GM15510 (cell line): ENCODE data around the gene SLC26A4.

Source experiments
- POLR2A ChIP-seq: IDR thresholded peaks from 3 replicates; pipeline ENCODE4 v1.6.1; 2011; ENCODE audit warnings: borderline replicate concordance; ENCODE audit not compliant: insufficient read length; ENCODE audit errors: extremely low read depth

SLC26A4 gene

DNA sequence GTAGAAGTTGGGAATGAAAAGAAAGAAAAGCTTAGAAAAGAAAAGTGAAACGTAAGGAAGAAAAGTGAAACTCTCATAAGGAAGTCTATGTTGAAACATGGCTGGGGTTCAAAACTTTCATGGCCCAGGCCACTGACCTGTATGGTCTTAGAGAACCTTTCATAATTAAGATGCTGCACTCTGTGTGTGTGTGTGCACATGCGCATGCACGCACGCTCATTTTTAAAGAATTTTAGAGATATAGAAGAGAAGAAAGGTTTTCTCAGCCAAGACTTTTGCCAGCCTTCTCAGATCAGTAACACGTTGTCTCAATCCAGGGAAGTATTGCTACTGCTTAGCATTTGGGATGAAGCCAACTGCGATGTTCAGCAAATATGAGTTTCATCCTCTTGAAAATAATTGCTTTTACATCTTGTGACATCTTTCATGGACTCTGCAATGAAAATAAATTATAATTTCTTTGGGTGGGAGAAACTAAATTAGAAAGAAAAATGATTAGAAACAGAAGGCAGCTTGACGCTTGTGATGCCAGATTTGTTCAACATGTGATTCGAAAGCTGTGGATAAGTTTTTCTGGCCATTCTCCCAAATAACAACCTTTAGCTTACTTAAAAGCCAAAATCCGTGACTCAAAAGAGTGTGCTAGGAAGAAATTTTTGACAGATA, 16.2 kb upstream of the SLC26A4 start:
- TF ChIP-seq POLR2A = no peak

DNA sequence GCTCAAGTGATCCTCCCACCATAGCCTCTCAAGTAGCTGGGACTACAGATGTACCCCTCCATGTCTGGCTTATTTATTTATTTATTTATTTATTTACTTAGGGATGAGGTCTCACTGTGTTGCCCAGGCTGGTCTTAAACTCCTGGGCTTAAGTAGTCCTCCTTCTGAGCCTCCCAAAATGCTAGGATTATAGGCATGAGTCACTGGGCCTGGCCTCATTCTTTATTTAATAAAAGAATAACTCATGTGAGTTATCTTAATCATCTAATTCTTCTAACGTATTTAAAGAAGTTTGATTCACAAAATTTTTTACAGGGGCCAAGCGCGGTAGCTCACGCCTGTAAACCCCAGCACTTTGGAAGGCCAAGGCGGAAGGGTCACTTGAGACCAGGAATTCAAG, 8.0 kb upstream of the SLC26A4 start:
- no peak for TF ChIP-seq POLR2A

DNA sequence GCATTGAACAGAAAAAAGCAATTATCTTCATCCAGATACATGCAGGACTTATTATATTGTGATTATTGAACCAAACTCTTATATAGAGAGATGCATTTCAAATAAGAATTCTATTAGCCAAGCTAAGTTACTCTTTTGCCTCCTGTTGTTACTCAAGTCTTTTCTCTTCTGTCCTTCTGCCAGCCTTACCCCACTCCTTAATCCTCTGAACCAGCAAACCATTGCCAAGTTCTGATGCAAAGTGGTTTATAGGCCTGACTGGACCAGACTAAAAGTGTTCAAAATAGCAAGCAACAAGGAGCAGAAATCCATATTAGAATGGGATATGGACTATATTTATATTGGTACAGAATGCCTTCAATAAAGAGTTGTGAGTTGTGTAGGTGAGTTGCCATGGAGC, 2.2 kb upstream of the SLC26A4 start:
- TF ChIP-seq POLR2A = no peak

DNA sequence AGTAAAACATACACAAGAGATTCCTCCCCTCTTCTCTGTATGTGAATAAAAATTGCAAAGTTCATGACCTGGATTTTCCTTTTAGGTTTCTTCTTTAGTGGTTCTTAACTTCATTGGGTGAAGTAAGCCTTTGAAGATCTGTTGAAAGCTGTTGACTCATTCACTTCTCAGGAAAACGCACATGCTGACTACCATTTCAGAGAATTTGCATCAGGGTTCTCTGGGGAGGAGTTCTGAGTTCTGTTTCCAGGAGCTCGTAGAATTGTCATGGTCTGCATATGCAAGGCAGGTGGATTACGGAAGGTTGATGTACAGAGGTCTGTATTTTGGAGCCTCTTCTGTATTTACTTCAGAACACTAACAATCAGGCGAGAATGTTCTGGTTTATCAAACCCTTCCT, 962 bp upstream of the SLC26A4 start:
- no peak for TF ChIP-seq POLR2A

DNA sequence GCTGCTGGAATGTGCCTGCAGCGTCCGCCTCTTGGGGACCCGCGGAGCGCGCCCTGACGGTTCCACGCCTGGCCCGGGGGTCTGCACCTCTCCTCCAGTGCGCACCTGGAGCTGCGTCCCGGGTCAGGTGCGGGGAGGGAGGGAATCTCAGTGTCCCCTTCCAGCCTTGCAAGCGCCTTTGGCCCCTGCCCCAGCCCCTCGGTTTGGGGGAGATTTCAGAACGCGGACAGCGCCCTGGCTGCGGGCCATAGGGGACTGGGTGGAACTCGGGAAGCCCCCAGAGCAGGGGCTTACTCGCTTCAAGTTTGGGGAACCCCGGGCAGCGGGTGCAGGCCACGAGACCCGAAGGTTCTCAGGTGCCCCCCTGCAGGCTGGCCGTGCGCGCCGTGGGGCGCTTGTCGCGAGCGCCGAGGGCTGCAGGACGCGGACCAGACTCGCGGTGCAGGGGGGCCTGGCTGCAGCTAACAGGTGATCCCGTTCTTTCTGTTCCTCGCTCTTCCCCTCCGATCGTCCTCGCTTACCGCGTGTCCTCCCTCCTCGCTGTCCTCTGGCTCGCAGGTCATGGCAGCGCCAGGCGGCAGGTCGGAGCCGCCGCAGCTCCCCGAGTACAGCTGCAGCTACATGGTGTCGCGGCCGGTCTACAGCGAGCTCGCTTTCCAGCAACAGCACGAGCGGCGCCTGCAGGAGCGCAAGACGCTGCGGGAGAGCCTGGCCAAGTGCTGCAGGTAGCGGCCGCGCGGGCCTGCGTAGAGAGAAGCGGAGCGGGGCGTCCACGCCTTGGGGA, 645 bp downstream of the SLC26A4 start:
- TF ChIP-seq POLR2A = no peak

DNA sequence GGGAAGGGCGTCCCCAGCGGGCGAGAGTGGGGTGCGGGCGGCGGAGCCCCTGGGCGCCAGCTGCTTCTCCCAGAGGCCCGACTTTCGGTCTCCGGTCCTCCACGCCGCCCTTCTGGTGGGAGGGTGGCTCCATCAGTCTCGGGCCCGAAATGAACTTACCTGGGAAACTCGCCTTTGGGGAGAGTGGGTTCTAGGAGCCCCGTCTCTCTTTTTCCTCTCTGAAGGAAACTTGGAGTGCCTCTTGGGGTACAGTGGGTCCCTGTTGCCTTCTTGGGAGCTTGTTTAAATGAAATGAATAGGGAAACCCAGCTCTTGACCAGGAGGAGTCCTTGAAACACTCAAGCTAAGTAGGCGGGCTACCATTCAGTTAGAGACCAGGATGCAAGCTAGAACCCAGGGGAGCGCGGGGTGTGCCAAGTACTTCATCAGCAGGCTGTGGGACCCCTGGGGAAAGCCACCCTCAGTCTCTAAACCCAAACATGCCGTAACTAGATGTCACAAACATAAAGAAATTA, 1.3 kb downstream of the SLC26A4 start:
- no peak for TF ChIP-seq POLR2A

DNA sequence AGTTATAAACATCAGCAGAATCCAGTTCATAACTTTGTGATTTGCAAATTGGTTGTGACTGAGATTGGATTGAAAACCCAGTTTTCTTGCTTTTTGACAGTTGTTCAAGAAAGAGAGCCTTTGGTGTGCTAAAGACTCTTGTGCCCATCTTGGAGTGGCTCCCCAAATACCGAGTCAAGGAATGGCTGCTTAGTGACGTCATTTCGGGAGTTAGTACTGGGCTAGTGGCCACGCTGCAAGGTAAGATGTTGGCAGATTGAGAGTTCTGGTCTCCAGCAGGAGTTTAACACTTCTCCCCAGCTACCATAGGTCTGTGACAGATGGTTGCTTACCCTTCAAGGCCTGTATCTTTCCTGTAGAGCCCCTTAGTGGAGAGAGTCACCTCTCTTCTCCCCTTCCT, 2.6 kb downstream of the SLC26A4 start:
- no peak for TF ChIP-seq POLR2A

DNA sequence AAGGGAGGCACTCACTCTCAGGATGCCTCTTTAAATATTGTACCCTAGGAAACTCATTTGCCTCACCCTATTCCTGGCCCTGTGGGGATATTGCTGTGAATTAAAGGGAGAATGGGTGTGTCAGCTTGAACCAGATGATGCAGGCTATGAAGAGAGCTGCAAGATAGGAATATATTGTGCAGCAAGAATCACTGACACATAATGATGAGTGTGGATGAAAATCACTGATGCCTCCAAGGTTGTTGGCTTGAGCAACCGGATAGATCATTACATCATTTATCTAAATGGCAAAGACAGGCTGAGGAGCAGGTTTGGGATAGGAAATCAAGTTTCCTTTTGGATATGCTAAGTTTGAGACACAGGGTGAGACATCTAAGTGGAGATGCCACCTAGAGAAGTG, 6.2 kb downstream of the SLC26A4 start:
- no peak for TF ChIP-seq POLR2A

DNA sequence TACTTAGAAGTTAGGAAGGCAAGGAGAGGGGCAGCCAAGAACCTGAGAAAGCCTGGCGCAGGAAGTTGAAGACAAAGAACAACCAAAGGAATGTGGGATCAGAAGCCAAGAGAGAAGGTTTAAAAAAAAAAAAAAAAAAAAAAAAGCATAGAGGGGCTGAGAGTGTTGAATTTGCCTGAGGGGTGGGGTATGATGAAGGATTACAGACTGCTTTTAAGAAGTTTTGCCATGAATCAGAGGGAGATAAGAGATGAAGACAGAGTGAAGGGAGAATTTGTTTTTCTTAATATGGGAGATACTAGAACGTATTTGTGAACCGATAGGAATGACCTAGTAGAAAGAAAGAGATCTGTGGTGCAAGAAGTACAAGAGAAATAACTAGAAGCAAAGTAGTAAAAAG, 6.7 kb downstream of the SLC26A4 start:
- TF ChIP-seq POLR2A = no peak

DNA sequence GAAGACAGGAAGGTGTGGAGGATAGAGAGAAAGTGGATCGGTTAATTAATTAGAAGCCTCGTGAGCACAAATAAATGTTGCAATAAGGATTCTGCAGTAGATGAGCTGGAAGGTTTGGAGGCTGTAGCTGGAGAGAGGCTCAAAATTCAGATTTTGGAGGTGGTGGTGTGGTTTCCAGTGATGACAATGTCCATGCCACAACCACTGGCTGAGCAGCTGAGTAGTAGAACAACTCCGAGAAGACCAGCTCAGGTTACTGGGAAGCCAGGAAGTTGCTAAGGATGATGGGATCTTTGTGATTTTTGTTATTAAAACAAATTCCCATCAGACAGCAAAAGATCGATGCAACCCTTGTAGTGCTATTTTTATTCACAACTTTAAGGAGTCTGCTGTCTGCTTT, 7.7 kb downstream of the SLC26A4 start:
- no peak for TF ChIP-seq POLR2A

DNA sequence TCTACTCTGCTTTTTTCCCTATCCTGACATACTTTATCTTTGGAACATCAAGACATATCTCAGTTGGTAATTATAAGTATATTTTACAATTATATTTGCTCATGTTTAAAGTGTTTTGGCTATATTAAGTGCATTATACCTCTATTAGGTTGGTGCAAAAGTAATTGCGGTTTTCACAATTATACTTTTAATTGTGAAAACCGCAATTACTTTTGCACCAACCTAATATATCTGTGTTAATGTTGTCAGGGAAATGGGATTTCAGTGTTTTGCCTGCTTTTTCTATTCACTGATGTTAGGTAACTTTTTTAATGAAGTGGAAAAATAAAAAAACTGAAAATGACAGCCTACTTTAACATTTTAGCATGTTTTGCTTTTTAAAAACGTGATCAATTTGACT, 11.6 kb downstream of the SLC26A4 start:
- TF ChIP-seq POLR2A = no peak

DNA sequence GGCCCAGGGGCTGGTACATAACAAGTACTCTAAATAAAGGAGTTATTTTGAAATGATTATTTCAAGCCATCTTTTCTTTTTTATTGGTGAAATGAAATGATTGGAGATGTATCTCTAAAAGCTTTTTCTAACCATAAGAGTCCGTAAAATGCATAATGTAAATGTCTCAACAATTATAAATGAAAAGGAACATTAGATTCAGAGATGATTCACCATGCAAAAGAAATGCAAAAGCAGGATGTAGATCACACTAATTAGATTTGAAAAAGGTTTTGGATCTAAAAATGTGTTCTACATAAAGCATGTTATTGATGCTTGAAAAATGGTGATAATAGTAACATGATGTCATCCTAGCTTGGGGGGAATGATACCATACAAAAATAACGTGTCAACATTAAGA, 15.6 kb downstream of the SLC26A4 start:
- no peak for TF ChIP-seq POLR2A

DNA sequence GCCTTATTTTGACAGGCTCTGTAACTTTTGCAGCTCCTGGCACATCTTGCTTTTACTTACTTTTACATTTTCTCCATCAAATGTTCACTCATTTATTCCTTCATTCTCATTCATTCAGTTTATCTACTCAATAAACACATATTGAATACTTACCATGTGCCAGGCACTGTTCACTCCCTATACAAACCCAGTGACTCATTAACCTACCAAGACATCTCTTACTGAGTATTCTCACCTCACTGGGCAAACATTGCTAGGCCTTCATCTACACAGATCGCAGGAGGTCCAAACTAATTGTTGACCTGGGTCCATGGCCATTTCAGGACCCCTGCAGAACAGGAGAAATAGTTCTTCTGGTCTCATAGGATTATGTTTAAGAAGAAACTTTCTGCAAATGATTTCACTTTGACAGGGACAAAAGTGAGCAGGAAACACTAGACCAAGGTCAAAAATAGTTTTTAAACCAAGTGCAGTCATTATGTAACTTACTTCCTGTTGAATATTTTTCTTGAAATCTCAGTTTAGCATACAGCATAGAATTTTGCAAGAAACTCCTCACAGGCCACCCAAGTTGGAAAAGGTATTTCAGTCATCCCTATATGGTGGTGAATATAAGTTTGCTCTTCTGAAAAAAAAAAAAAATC, 17.6 kb downstream of the SLC26A4 start:
- no peak for TF ChIP-seq POLR2A

DNA sequence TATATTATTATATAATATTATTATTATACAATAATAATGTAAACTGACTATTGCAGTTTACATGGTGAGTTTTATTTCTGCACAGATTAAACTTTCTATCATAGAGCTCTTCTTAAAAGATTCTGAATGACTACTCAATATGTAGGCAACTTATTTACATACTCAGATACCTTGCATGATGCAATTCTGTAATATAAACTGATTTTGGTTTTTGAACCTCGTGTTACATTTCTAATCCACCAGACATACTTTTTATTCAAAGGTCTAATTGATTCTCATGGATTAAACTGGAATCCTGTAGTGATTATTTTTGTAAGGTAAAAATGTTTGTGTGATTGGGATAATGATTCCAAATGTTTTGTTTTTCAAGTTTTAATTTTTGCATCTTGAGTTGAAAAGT, 19.9 kb downstream of the SLC26A4 start:
- TF ChIP-seq POLR2A = no peak

DNA sequence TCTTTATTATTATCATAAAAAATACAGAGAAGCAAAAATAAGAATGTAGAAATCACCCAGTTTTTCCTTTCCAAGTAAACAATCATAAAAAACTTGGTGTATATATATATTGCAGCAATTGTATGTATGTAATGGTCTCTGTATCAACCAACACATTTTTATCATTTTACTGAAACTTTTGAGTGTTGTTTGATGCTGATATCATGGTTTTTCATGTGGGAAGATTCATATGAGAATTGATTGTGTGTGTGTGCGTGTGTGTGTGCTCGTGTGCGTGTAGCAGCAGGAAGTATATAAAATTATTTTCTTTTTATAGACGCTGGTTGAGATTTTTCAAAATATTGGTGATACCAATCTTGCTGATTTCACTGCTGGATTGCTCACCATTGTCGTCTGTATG, 22.3 kb downstream of the SLC26A4 start:
- TF ChIP-seq POLR2A = no peak
